H1 (cell line): ENCODE data around the gene CPTP. TPM values are rescaled to one million over a fixed set of nuclear protein-coding genes. Genes with fewer than 3 reads are reported as not detected.

Experiments
- CREB1 ChIP-seq: IDR thresholded peaks from 2 replicates; pipeline ENCODE4 v1.6.1; 2012; ENCODE audit warnings: inconsistent platforms
- EGR1 ChIP-seq: IDR thresholded peaks from 2 replicates; pipeline ENCODE4 v1.6.1; 2011; ENCODE audit warnings: low read depth, low read length, borderline replicate concordance
- HDAC6 ChIP-seq: IDR thresholded peaks from one replicate; pipeline ENCODE4 v1.7.1; 2012; ENCODE audit warnings: low read depth, mild to moderate bottlenecking, inconsistent platforms, low read length, moderate library complexity
- POLR2A ChIP-seq, 2 experiments: IDR thresholded peaks; 1 replicate in 1 of 2; 2 replicates in 1 of 2; pipeline ENCODE4 v1.6.1; 2011; ENCODE audit warnings: low read depth in 2 of 2, low read length in 2 of 2, mild to moderate bottlenecking in 2 of 2; ENCODE audit errors: control extremely low read depth in 1 of 2
- SP1 ChIP-seq: IDR thresholded peaks from 2 replicates; pipeline ENCODE4 v1.6.1; 2011; ENCODE audit warnings: low read depth, low read length
- polyA plus RNA-seq, 7 experiments: library from polyadenylated mRNA; depleted of rRNA in 3 of 7; stranded (reverse) in 5 of 7; unstranded in 2 of 7; fragments of >200 nt in 5 of 7; fragments of 200-250 nt in 2 of 7; gene quantifications; 1 replicate in 5 of 7; 2 replicates in 1 of 7; 4 replicates in 1 of 7; pipeline versions ENCODE4 v1.2.1 to v1.2.3, GENCODE V29; 2011 to 2013; ENCODE audit warnings: missing spikeins in 2 of 7, mixed read lengths in 2 of 7
- total RNA-seq: library from RNA; stranded (reverse); fragmentation: NEBNext Ultra II Directional; extraction: Animal tissue kit (Norgen Biotek cat#: 25700); gene quantifications from 2 replicates; pipeline ENCODE4 v1.2.1, GENCODE V29; 2021

CPTP gene
- total and polyA plus RNA-seq, 2 of the 8 experiments (the other 6 are each of a cell fraction or from before 2014, with no cell fraction given): 8.1 to 10.6 TPM

GRCh38 chr1:1317420-1317819 is 7.2 kb upstream of the CPTP start (continued):
- TF ChIP-seq EGR1 (no peak), SP1 (no peak), HDAC6 (no peak), CREB1 (no peak), POLR2A (IDR thresholded peaks at IDR 0.05; ENCODE audit: control extremely low read depth in 1 of 2, low read depth in 2 of 2, low read length in 2 of 2) (no peak)
